A549 treated with Hydrocortisone at 1 μM for 4 hours (cell line): Measurements from ENCODE around the gene PILRB. TPM values are rescaled to one million over a fixed set of nuclear protein-coding genes. Genes with fewer than 3 reads are reported as not detected.

Source experiments
- total RNA-seq: library from RNA; stranded (reverse); fragments of 200-300 nt; extraction: Qiagen RNA extraction; gene quantifications from 5 replicates; pipeline ENCODE4 v1.2.3, GENCODE V29; 2022

PILRB gene
- 21.9 to 28.9 TPM (median 27.4 TPM) in 5 replicates for total RNA-seq

GRCh38 chr7:100358027-100358856 is at the start of gene PILRB:
TSS of gene PILRB (plus strand) at chr7:100358117. CDS start at chr7:100358303, 186 bp downstream.

DNA sequence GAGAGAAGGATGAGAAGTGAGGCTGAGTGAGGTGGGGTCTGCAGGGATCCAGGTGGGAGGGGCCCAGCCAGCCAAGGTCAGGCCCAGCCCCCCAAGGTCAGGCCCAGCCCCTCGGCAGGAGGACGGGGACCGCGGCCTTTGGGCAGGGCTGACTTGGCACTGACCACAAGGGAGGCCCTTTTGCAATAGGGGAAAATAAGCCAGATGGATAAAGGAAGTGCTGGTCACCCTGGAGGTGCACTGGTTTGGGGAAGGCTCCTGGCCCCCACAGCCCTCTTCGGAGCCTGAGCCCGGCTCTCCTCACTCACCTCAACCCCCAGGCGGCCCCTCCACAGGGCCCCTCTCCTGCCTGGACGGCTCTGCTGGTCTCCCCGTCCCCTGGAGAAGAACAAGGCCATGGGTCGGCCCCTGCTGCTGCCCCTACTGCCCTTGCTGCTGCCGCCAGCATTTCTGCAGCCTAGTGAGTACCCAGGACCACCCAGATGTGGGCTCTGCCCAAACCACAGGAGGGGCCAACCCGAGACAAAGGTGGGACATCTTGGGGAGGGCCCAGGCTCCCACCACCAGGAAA is 15.4 kb downstream of the PILRB start, which contains the start of gene PILRA:
PILRA (plus strand) TSS at position 227 of the 571 bp plus-strand sequence; CDS start at position 397, 170 bp downstream.

Other genes with a start within 250 kb of the PILRB start
- 61.2 to 74.5 TPM (median 65.1 TPM) in 5 replicates for gene TAF6, start 238.8 kb upstream of the PILRB start, total RNA-seq
- gene CNPY4, start 238.5 kb upstream of the PILRB start, total RNA-seq, result 9.1 to 12.2 TPM (median 10.7 TPM) in 5 replicates
- gene MBLAC1, start 231.2 kb upstream of the PILRB start, total RNA-seq, result 2.1 to 3.3 TPM (median 3.1 TPM) in 5 replicates
- gene LAMTOR4, start 209.2 kb upstream of the PILRB start, total RNA-seq, result 134 to 208 TPM (median 177 TPM) in 5 replicates
- 9.0 to 13.9 TPM (median 13.0 TPM) in 5 replicates for gene TRAPPC14, start 199.4 kb upstream of the PILRB start, total RNA-seq
- 0.06 to 0.12 TPM (median 0.08 TPM) in 5 replicates for gene GAL3ST4, start 189.5 kb upstream of the PILRB start, total RNA-seq
- 0.60 to 1.1 TPM (median 0.95 TPM) in 5 replicates for gene GPC2, start 180.7 kb upstream of the PILRB start, total RNA-seq
- gene STAG3, start 180.2 kb upstream of the PILRB start, total RNA-seq, result 0.07 to 0.52 TPM (median 0.15 TPM) in 5 replicates
- gene PVRIG, start 138.2 kb upstream of the PILRB start, total RNA-seq, result 0.05 TPM in 1 of 5 replicates, not detected in the others
- not detected in 5 replicates for gene SPDYE3, start 50.4 kb upstream of the PILRB start, total RNA-seq
- 3.3 to 5.4 TPM (median 5.2 TPM) in 5 replicates for gene PILRA, start 15.4 kb downstream of the PILRB start, total RNA-seq
- gene ZCWPW1, start 70.6 kb downstream of the PILRB start, total RNA-seq, result 1.2 to 1.9 TPM (median 1.4 TPM) in 5 replicates
- gene MEPCE, start 71.7 kb downstream of the PILRB start, total RNA-seq, result 41.5 to 47.6 TPM (median 43.3 TPM) in 5 replicates
- gene PPP1R35, start 78.4 kb downstream of the PILRB start, total RNA-seq, result 27.1 to 53.8 TPM (median 49.4 TPM) in 5 replicates
- 0.53 to 1.3 TPM (median 0.88 TPM) in 5 replicates for gene SPACDR, start 106.1 kb downstream of the PILRB start, total RNA-seq
- 48.4 to 67.7 TPM (median 57.8 TPM) in 5 replicates for gene TSC22D4, start 121.1 kb downstream of the PILRB start, total RNA-seq
- gene NYAP1, start 125.8 kb downstream of the PILRB start, total RNA-seq, result 3.0 to 7.0 TPM (median 5.1 TPM) in 5 replicates
- gene AGFG2, start 181.1 kb downstream of the PILRB start, total RNA-seq, result 35.5 to 50.9 TPM (median 42.3 TPM) in 5 replicates
- 0.18 to 0.85 TPM (median 0.21 TPM) in 4 of 5 replicates, not detected in the other for gene SAP25, start 215.8 kb downstream of the PILRB start, total RNA-seq
- gene LRCH4, start 228.0 kb downstream of the PILRB start, total RNA-seq, result 14.3 to 17.9 TPM (median 15.6 TPM) in 5 replicates
- 0.07 to 0.35 TPM (median 0.28 TPM) in 5 replicates for gene FBXO24, start 228.2 kb downstream of the PILRB start, total RNA-seq
- gene PCOLCE, start 244.2 kb downstream of the PILRB start, total RNA-seq, result 6.7 to 10.9 TPM (median 8.5 TPM) in 5 replicates